ENCODE results near the gene MT1A. TPM values are rescaled to one million over a fixed set of nuclear protein-coding genes. Genes with fewer than 3 reads are reported as not detected.

The MT1A gene
- total RNA-seq, 1 donor from 2014 or later, result 62.4 TPM

DNA sequence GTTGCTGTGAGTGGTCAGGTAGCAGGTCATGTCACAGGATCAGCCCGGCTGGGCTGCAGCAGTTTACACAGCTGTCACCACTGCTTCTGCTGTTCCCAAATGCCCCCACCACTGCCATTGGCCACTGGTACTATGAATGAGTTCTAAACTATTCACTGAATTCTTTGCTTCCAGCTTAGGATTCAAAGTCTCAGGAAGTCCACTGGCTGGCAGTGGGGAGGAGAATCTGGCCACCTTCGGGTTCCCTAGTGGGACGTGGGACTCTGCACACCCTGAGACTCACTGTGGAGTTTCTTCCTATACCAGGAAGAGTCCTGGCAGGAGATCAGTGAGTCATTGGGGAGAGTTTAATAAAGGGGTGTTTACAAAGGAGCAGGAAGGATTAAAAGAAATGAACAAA lies 50.7 kb downstream of the MT1A start:
- H3K4me3 ChIP-seq (ENCODE audit: low read depth, low read length), result no peak overlapping the region
- no peak for DNase-seq (ENCODE audit: low read depth)
- TF ChIP-seq, protein P1, sequence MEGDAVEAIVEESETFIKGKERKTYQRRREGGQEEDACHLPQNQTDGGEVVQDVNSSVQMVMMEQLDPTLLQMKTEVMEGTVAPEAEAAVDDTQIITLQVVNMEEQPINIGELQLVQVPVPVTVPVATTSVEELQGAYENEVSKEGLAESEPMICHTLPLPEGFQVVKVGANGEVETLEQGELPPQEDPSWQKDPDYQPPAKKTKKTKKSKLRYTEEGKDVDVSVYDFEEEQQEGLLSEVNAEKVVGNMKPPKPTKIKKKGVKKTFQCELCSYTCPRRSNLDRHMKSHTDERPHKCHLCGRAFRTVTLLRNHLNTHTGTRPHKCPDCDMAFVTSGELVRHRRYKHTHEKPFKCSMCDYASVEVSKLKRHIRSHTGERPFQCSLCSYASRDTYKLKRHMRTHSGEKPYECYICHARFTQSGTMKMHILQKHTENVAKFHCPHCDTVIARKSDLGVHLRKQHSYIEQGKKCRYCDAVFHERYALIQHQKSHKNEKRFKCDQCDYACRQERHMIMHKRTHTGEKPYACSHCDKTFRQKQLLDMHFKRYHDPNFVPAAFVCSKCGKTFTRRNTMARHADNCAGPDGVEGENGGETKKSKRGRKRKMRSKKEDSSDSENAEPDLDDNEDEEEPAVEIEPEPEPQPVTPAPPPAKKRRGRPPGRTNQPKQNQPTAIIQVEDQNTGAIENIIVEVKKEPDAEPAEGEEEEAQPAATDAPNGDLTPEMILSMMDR (conservative IDR thresholded peaks at IDR 0.05; ENCODE audit: low read depth, low read length), result no peak

Other genes starting within 250 kb of the MT1A start
- 111 and 119 TPM in 2 replicates for gene AMFR, start 213.1 kb upstream of the MT1A start, total RNA-seq
- 77.1 and 78.2 TPM in 2 replicates for gene NUDT21, start 187.3 kb upstream of the MT1A start, total RNA-seq
- 54.9 and 66.7 TPM in 2 replicates for gene OGFOD1, start 187.1 kb upstream of the MT1A start, total RNA-seq
- 24.9 and 75.3 TPM in 2 replicates for gene BBS2, start 118.6 kb upstream of the MT1A start, total RNA-seq
- gene MT4, start 73.6 kb upstream of the MT1A start, total RNA-seq, result not detected in 2 replicates
- 1.0 and 5.1 TPM in 2 replicates for gene MT3, start 49.1 kb upstream of the MT1A start, total RNA-seq
- 1,146 and 1,559 TPM in 2 replicates for gene MT2A, start 30.1 kb upstream of the MT1A start, total RNA-seq
- gene MT1E, start 12.9 kb upstream of the MT1A start, total RNA-seq, result 724 and 1,203 TPM in 2 replicates
- gene MT1M, start 6.0 kb upstream of the MT1A start, total RNA-seq, result 19.1 and 124 TPM in 2 replicates
- not detected in 2 replicates for gene MT1B, start 13.2 kb downstream of the MT1A start, total RNA-seq
- gene MT1F, start 19.3 kb downstream of the MT1A start, total RNA-seq, result 15.3 and 95.8 TPM in 2 replicates
- 40.2 and 1,970 TPM in 2 replicates for gene MT1G, start 29.4 kb downstream of the MT1A start, total RNA-seq
- 15.4 and 781 TPM in 2 replicates for gene MT1H, start 31.1 kb downstream of the MT1A start, total RNA-seq
- gene MT1X, start 43.8 kb downstream of the MT1A start, total RNA-seq, result 87.8 and 132 TPM in 2 replicates
- 92.5 and 134 TPM in 2 replicates for gene NUP93, start 91.5 kb downstream of the MT1A start, total RNA-seq
- gene SLC12A3, start 226.5 kb downstream of the MT1A start, total RNA-seq, result not detected in 2 replicates

Data from epithelial cell of proximal tubule (primary cell).